Measurements from ENCODE around the gene SHC2. TPM values are rescaled to one million over a fixed set of nuclear protein-coding genes. Genes with fewer than 3 reads are reported as not detected.

SHC2 gene
- polyA plus RNA-seq, 1 of the 3 experiments (the other 2 are of a cell fraction): 0.64 TPM

GRCh38 chr19:447064-447426 lies 13.8 kb downstream of the SHC2 start (continued):
- TF ChIP-seq YY1 (IDR thresholded peaks at IDR 0.05; ENCODE audit: low read depth): no peak

GRCh38 chr19:444677-445210 lies 16.1 kb downstream of the SHC2 start:
- POLR2A ChIA-PET: no interaction called here

GRCh38 chr19:443005-443404 lies 17.8 kb downstream of the SHC2 start:
- Histone ChIP-seq H2AFZ (ENCODE audit: low read depth) (no peak overlapping the region), H4K20me1 (ENCODE audit: insufficient read depth) (no peaks in the 10 kb centered on the region), H3K4me2 (no peak overlapping the region), H3K9me3 (no peaks in the 10 kb centered on the region), H3F3A (replicated peaks; ENCODE audit: insufficient read depth) (no peaks in the 10 kb centered on the region), H3K79me2 (ENCODE audit: insufficient read depth) (no peaks in the 10 kb centered on the region), H3K4me1 (ENCODE audit: control insufficient read depth in 1 of 2, insufficient read depth in 2 of 2, low read depth in 1 of 2, low read length in 1 of 2) (peaks cover 0 to 3% of the 10 kb centered on the region in 2 experiments; a peak in 1 of 4 replicates), H3K4me3 (ENCODE audit: low read depth in 2 of 2, low read length in 1 of 2) (no peak overlapping the region), H3K9ac (no peak overlapping the region), H3K27me3 (ENCODE audit: insufficient read depth) (no peaks in the 10 kb centered on the region), H3K27ac (ENCODE audit: low read depth in 2 of 2, low read length in 1 of 2) (no peak overlapping the region), H3K36me3 (replicated peaks in 1 of 2; ENCODE audit: control insufficient read depth in 1 of 2, insufficient read depth in 2 of 2, low read length in 1 of 2) (no peaks in the 10 kb centered on the region), H3K9me2 (no peaks in the 10 kb centered on the region)
- ChIA-PET POLR2A (no interaction called here), CTCF (no interaction called here)
- no peak for DNase-seq
- WGBS (ENCODE audit: low lambda C conversion rate): 69% methylated on average over 2 of the region's 2 CpGs
- no peak for TF ChIP-seq ZBTB33 (IDR thresholded peaks at IDR 0.05; ENCODE audit: borderline replicate concordance, low read depth)
- no peak for TF ChIP-seq POLR2AphosphoS5 (IDR thresholded peaks at IDR 0.05; ENCODE audit: low read depth, low read length)
- no peak for TF ChIP-seq ELF1 (IDR thresholded peaks at IDR 0.05)
- no peak for TF ChIP-seq FOXJ3 (CRISPR knock-in tag; IDR thresholded peaks at IDR 0.05)
- no peak for TF ChIP-seq JUND (IDR thresholded peaks at IDR 0.05)
- TF ChIP-seq RAD21 (IDR thresholded peaks at IDR 0.05; ENCODE audit: low read length): no peak
- TF ChIP-seq SMC3 (IDR thresholded peaks at IDR 0.05; ENCODE audit: low read depth, low read length): no peak
- no peak for TF ChIP-seq EP300 (IDR thresholded peaks at IDR 0.05; ENCODE audit: borderline replicate concordance in 1 of 2, low read depth in 1 of 2, low read length in 1 of 2)
- TF ChIP-seq NFIC (IDR thresholded peaks at IDR 0.05; ENCODE audit: borderline replicate concordance): no peak
- TF ChIP-seq YY1 (IDR thresholded peaks at IDR 0.05; ENCODE audit: low read depth): no peak
- TF ChIP-seq MEF2A (IDR thresholded peaks at IDR 0.05; ENCODE audit: borderline replicate concordance, low read depth): no peak
- no peak for TF ChIP-seq MAX (IDR thresholded peaks at IDR 0.05; ENCODE audit: low read depth)

More at GRCh38 chr19:444677-445210, 16.1 kb downstream of the SHC2 start:
- H2AFZ ChIP-seq (ENCODE audit: low read depth): no peak overlapping the region
- no peak overlapping the region for H3K9ac ChIP-seq
- no peaks in the 10 kb centered on the region for H3K9me3 ChIP-seq
- no peaks in the 10 kb centered on the region for H3K36me3 ChIP-seq (replicated peaks in 1 of 2; ENCODE audit: control insufficient read depth in 1 of 2, insufficient read depth in 2 of 2, low read length in 1 of 2)
- no peak overlapping the region for H3K4me2 ChIP-seq
- DNase-seq: no peak
- no peak overlapping the region for H3K27ac ChIP-seq (ENCODE audit: low read depth in 2 of 2, low read length in 1 of 2)
- TF ChIP-seq EP300 (IDR thresholded peaks at IDR 0.05; ENCODE audit: borderline replicate concordance in 1 of 2, low read depth in 1 of 2, low read length in 1 of 2): no peak
- TF ChIP-seq, protein P1, sequence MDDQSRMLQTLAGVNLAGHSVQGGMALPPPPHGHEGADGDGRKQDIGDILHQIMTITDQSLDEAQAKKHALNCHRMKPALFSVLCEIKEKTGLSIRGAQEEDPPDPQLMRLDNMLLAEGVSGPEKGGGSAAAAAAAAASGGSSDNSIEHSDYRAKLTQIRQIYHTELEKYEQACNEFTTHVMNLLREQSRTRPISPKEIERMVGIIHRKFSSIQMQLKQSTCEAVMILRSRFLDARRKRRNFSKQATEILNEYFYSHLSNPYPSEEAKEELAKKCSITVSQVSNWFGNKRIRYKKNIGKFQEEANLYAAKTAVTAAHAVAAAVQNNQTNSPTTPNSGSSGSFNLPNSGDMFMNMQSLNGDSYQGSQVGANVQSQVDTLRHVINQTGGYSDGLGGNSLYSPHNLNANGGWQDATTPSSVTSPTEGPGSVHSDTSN (IDR thresholded peaks at IDR 0.05): no peak
- no peak for TF ChIP-seq CTCF (IDR thresholded peaks at IDR 0.05)
- TF ChIP-seq MXI1 (IDR thresholded peaks at IDR 0.05; ENCODE audit: low read depth, low read length): no peak
- H3K4me1 ChIP-seq (ENCODE audit: control insufficient read depth in 1 of 2, insufficient read depth in 2 of 2, low read depth in 1 of 2, low read length in 1 of 2): peaks cover 0 to 9% of the 10 kb centered on the region in 2 experiments; a peak in 1 of 4 replicates
- H3K4me3 ChIP-seq (ENCODE audit: low read depth in 2 of 2, low read length in 1 of 2): no peak overlapping the region
- H3K27me3 ChIP-seq (ENCODE audit: insufficient read depth): no peaks in the 10 kb centered on the region
- H3F3A ChIP-seq (replicated peaks; ENCODE audit: insufficient read depth): no peaks in the 10 kb centered on the region
- 89% methylated on average over 13 of the region's 26 CpGs for WGBS (ENCODE audit: low lambda C conversion rate)
- H3K9me2 ChIP-seq: no peaks in the 10 kb centered on the region
- CTCF ChIA-PET: interaction anchor here (1.5 kb wide), 1 partner anchor 61 kb away, joined by 4 read pairs; no protein-coding TSS in a partner anchor
- H3K79me2 ChIP-seq (ENCODE audit: insufficient read depth): no peaks in the 10 kb centered on the region
- H4K20me1 ChIP-seq (ENCODE audit: insufficient read depth): no peaks in the 10 kb centered on the region
